ENCODE data around the gene TMCO1. TPM values are rescaled to one million over a fixed set of nuclear protein-coding genes. Genes with fewer than 3 reads are reported as not detected.
"Not testable (repeated sequence)": the region's sequence is repeated elsewhere in the genome, so short reads cannot be mapped to it uniquely, and the experiment has no call there.

Gene TMCO1
- 100 to 1,000 TPM in 4 of 8 experiments, 10 to 100 TPM in 4; 57.6 to 149 (median 100) TPM for total RNA-seq

GRCh38 chr1:165768513-165769394 is at the start of gene TMCO1:
TMCO1 (minus strand) TSS chr1:165768868; CDS start chr1:165768751, 117 bp downstream.
- Histone ChIP-seq H3K4me3 (peak within 1 kb of the TSS; percentile 55 to 91 (median 67)), H3K27ac (peak within 1 kb of the TSS; percentile 81 to 91), H3K4me1 (replicated peaks in 1 of 2) (peaks cover 13 to 16% of the 10 kb centered on the region in 2 donors)
- in situ Hi-C loops (cut with MboI; ENCODE audit: low pct_unique_long_range_greater_than_20kb in 2 of 9, low sequenced_read_pairs in 9 of 9, unreplicated experiment in 9 of 9): loop anchor here in 1 of 9 experiments (25.0 kb wide), 1 partner anchor 144 kb away; no protein-coding TSS in a partner anchor
- peak; percentile 98 to 100 (median 99) for ATAC-seq (replicated peaks in 6 of 8)
- 0 to 8% (median 3%) methylated on average over 1 to 54 of the region's 56 CpGs; no CpG with 5 or more reads in 1 of the 10 experiments for WGBS, 10 experiments

GRCh38 chr1:165816826-165817497 is 48.3 kb upstream of the TMCO1 start:
- Histone ChIP-seq H3K4me3 (no peak overlapping the region), H3K4me1 (replicated peaks in 1 of 2) (no peaks in the 10 kb centered on the region), H3K27ac (no peak overlapping the region)
- no peak for ATAC-seq (replicated peaks in 6 of 8)
- WGBS, 10 experiments: 17 to 100% (median 76%) methylated on average over 1 to 10 of the region's 13 CpGs; no CpG with 5 or more reads in 3 of the 10 experiments
- in situ Hi-C loops (cut with MboI; ENCODE audit: low pct_unique_long_range_greater_than_20kb in 2 of 9, low sequenced_read_pairs in 9 of 9, unreplicated experiment in 9 of 9): no loop called here

- Histone ChIP-seq H3K4me1 (replicated peaks in 1 of 2) (no peaks in the 10 kb centered on the region), H3K4me3 (no peak overlapping the region), H3K27ac (no peak overlapping the region)
- in situ Hi-C loops (cut with MboI; ENCODE audit: low pct_unique_long_range_greater_than_20kb in 2 of 9, low sequenced_read_pairs in 9 of 9, unreplicated experiment in 9 of 9): no loop called here
- 30 to 100% (median 75%) methylated on average over 1 to 3 of the region's 3 CpGs; no CpG with 5 or more reads in 2 of the 10 experiments for WGBS, 10 experiments
- ATAC-seq (replicated peaks in 6 of 8): no peak
These were observed 47.5 kb upstream of the TMCO1 start for GRCh38 chr1:165816157-165816556.

GRCh38 chr1:165815725-165816124 is 47.1 kb upstream of the TMCO1 start:
- no peak for ATAC-seq (replicated peaks in 6 of 8)
- no peak overlapping the region for H3K4me3 ChIP-seq
- in situ Hi-C loops (cut with MboI; ENCODE audit: low pct_unique_long_range_greater_than_20kb in 2 of 9, low sequenced_read_pairs in 9 of 9, unreplicated experiment in 9 of 9): no loop called here
- 0 to 89% (median 57%) methylated on average over 1 to 3 of the region's 3 CpGs for WGBS, 10 experiments
- H3K27ac ChIP-seq: no peak overlapping the region
- no peaks in the 10 kb centered on the region for H3K4me1 ChIP-seq (replicated peaks in 1 of 2)

- in situ Hi-C loops (cut with MboI; ENCODE audit: low pct_unique_long_range_greater_than_20kb in 2 of 9, low sequenced_read_pairs in 9 of 9, unreplicated experiment in 9 of 9): no loop called here
- no peaks in the 10 kb centered on the region for H3K4me1 ChIP-seq (replicated peaks in 1 of 2)
- H3K4me3 ChIP-seq: no peak overlapping the region
- no peak for ATAC-seq (replicated peaks in 6 of 8)
- no peak overlapping the region for H3K27ac ChIP-seq
These were observed 38.9 kb upstream of the TMCO1 start for GRCh38 chr1:165807613-165808012.

- H3K4me1 ChIP-seq (replicated peaks in 1 of 2); ATAC-seq (replicated peaks in 6 of 8); H3K4me3 ChIP-seq; in situ Hi-C loops (cut with MboI; ENCODE audit: low pct_unique_long_range_greater_than_20kb in 2 of 9, low sequenced_read_pairs in 9 of 9, unreplicated experiment in 9 of 9); H3K27ac ChIP-seq: not testable (repeated sequence)
- WGBS, 10 experiments: 0 to 100% (median 67%) methylated on average over 1 of the region's 1 CpG; no CpG with 5 or more reads in 7 of the 10 experiments
These were observed 35.8 kb upstream of the TMCO1 start for GRCh38 chr1:165804513-165804912.

- in situ Hi-C loops (cut with MboI; ENCODE audit: low pct_unique_long_range_greater_than_20kb in 2 of 9, low sequenced_read_pairs in 9 of 9, unreplicated experiment in 9 of 9): no loop called here
- ATAC-seq (replicated peaks in 6 of 8): no peak
- H3K27ac ChIP-seq: no peak overlapping the region
- H3K4me1 ChIP-seq (replicated peaks in 1 of 2): no peaks in the 10 kb centered on the region
- no peak overlapping the region for H3K4me3 ChIP-seq
These were observed 30.7 kb upstream of the TMCO1 start for GRCh38 chr1:165799387-165799786.

- no peak overlapping the region for H3K4me3 ChIP-seq
- in situ Hi-C loops (cut with MboI; ENCODE audit: low pct_unique_long_range_greater_than_20kb in 2 of 9, low sequenced_read_pairs in 9 of 9, unreplicated experiment in 9 of 9): no loop called here
- ATAC-seq (replicated peaks in 6 of 8): no peak
- no peak overlapping the region for H3K27ac ChIP-seq
- H3K4me1 ChIP-seq (replicated peaks in 1 of 2): no peaks in the 10 kb centered on the region
- 50 to 100% (median 69%) methylated on average over 1 to 2 of the region's 2 CpGs; no CpG with 5 or more reads in 1 of the 10 experiments for WGBS, 10 experiments
These were observed 27.2 kb upstream of the TMCO1 start for GRCh38 chr1:165795894-165796293.

- Histone ChIP-seq H3K4me3 (no peak overlapping the region), H3K4me1 (replicated peaks in 1 of 2) (no peaks in the 10 kb centered on the region), H3K27ac (no peak overlapping the region)
- in situ Hi-C loops (cut with MboI; ENCODE audit: low pct_unique_long_range_greater_than_20kb in 2 of 9, low sequenced_read_pairs in 9 of 9, unreplicated experiment in 9 of 9): no loop called here
- ATAC-seq (replicated peaks in 6 of 8): no peak
- 0 to 81% (median 68%) methylated on average over 1 to 2 of the region's 2 CpGs; no CpG with 5 or more reads in 1 of the 10 experiments for whole genome bisulfite sequencing, 10 experiments
These were observed 25.3 kb upstream of the TMCO1 start for GRCh38 chr1:165793951-165794350.

GRCh38 chr1:165787741-165788140 is 19.1 kb upstream of the TMCO1 start:
- in situ Hi-C loops (cut with MboI; ENCODE audit: low pct_unique_long_range_greater_than_20kb in 2 of 9, low sequenced_read_pairs in 9 of 9, unreplicated experiment in 9 of 9): no loop called here

GRCh38 chr1:165783519-165783918 is 14.9 kb upstream of the TMCO1 start:
- WGBS, 10 experiments: 50 to 100% (median 88%) methylated on average over 2 to 11 of the region's 11 CpGs; no CpG with 5 or more reads in 5 of the 10 experiments
- in situ Hi-C loops (cut with MboI; ENCODE audit: low pct_unique_long_range_greater_than_20kb in 2 of 9, low sequenced_read_pairs in 9 of 9, unreplicated experiment in 9 of 9); H3K27ac ChIP-seq; ATAC-seq (replicated peaks in 6 of 8); H3K4me1 ChIP-seq (replicated peaks in 1 of 2); H3K4me3 ChIP-seq: not testable (repeated sequence)

More at GRCh38 chr1:165787741-165788140, 19.1 kb upstream of the TMCO1 start:
- Histone ChIP-seq H3K27ac (no peak overlapping the region), H3K4me1 (replicated peaks in 1 of 2) (no peaks in the 10 kb centered on the region), H3K4me3 (no peak overlapping the region)
- no peak for ATAC-seq (replicated peaks in 6 of 8)
- WGBS, 10 experiments: 100% methylated on average over 1 of the region's 1 CpG; no CpG with 5 or more reads in 5 of the 10 experiments

- no CpG with 5 or more reads among the region's 3 CpGs for WGBS, 10 experiments
- in situ Hi-C loops (cut with MboI; ENCODE audit: low pct_unique_long_range_greater_than_20kb in 2 of 9, low sequenced_read_pairs in 9 of 9, unreplicated experiment in 9 of 9); ATAC-seq (replicated peaks in 6 of 8); H3K27ac ChIP-seq; H3K4me1 ChIP-seq (replicated peaks in 1 of 2); H3K4me3 ChIP-seq: not testable (repeated sequence)
These were observed 9.5 kb upstream of the TMCO1 start for GRCh38 chr1:165778197-165778596.

GRCh38 chr1:165773324-165773965 is 4.8 kb upstream of the TMCO1 start:
- Histone ChIP-seq H3K4me1 (replicated peaks in 1 of 2) (peaks cover 6 to 8% of the 10 kb centered on the region in 2 donors), H3K4me3 (no peak overlapping the region), H3K27ac (no peak overlapping the region)
- in situ Hi-C loops (cut with MboI; ENCODE audit: low pct_unique_long_range_greater_than_20kb in 2 of 9, low sequenced_read_pairs in 9 of 9, unreplicated experiment in 9 of 9): loop anchor here in 1 of 9 experiments (25.0 kb wide), 1 partner anchor 139 kb away; no protein-coding TSS in a partner anchor
- ATAC-seq (replicated peaks in 6 of 8): no peak
- 29 to 100% (median 86%) methylated on average over 4 to 9 of the region's 9 CpGs; no CpG with 5 or more reads in 1 of the 10 experiments for WGBS, 10 experiments

All from motor neuron (in vitro differentiated cells).